ENCODE data around the gene DNAH6.

DNA sequence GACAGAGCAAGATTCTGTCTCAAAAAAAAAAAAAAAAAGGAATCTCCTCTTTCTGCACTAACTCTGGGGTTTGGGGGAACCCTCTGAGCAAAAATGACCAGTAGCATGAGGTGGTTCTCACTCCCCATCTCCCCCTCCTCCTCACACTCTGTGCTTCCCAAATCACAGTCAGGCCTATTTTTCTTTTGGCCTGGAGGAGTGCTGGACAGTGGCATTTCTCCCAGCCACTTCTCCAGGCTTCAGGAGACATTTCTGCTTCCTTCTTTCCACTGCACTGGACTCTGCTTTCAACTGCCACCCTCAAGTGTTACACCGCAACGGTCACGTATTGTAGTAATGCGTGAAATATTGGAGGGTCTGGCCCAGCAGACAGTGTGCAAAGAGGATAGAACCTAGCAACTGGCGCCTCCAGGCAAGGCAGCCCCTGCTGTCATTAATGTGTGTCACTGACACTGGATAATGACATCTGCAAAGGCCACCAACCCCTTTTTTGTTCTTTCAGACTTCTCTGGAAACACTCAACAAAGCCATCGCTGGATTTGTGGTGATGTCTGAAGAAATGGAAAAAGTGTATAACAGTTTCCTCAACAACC lies 295.6 kb downstream of the DNAH6 start:
- TF ChIP-seq, protein P1, sequence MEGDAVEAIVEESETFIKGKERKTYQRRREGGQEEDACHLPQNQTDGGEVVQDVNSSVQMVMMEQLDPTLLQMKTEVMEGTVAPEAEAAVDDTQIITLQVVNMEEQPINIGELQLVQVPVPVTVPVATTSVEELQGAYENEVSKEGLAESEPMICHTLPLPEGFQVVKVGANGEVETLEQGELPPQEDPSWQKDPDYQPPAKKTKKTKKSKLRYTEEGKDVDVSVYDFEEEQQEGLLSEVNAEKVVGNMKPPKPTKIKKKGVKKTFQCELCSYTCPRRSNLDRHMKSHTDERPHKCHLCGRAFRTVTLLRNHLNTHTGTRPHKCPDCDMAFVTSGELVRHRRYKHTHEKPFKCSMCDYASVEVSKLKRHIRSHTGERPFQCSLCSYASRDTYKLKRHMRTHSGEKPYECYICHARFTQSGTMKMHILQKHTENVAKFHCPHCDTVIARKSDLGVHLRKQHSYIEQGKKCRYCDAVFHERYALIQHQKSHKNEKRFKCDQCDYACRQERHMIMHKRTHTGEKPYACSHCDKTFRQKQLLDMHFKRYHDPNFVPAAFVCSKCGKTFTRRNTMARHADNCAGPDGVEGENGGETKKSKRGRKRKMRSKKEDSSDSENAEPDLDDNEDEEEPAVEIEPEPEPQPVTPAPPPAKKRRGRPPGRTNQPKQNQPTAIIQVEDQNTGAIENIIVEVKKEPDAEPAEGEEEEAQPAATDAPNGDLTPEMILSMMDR (IDR thresholded peaks at IDR 0.05; ENCODE audit: borderline replicate concordance, extremely low read depth, low read length, poor library complexity, severe bottlenecking), result no peak
- no peak for TF ChIP-seq EZH2 (IDR thresholded peaks at IDR 0.05; ENCODE audit: borderline replicate concordance, low read depth, low read length, severe bottlenecking)

Measured in DND-41 (cell line).